ENCODE data around the gene PRR23B. TPM values are rescaled to one million over a fixed set of nuclear protein-coding genes. Genes with fewer than 3 reads are reported as not detected.

The PRR23B gene
- polyA plus RNA-seq, 1 of the 3 experiments (the other 2 are of a cell fraction), result not detected

DNA sequence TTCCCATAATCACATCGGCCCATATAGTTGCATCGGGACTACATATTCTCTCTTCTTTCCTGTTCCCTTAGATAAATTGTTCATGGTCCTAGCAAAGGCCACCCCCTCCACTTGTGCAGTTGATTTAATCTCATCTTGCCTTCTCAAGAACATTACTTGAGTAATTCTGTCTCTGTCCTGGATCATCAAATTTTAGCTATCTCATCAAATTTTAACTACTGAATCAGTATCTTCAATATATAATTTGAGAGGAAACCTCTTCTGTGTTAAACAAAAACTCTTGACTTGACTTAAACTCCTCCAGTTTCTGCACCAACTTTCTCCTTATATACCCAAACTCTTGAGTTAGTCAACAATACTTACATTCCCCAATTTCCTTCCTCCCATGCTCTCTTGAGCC lies 4.2 kb upstream of the PRR23B start:
- Histone ChIP-seq H3K27me3 (ENCODE audit: insufficient read depth) (no peaks in the 10 kb centered on the region), H3K36me3 (replicated peaks in 1 of 2; ENCODE audit: control insufficient read depth in 1 of 2, insufficient read depth in 2 of 2, low read length in 1 of 2) (no peaks in the 10 kb centered on the region), H3K4me2 (no peak overlapping the region), H3K9me3 (no peaks in the 10 kb centered on the region), H3K4me3 (ENCODE audit: low read depth in 2 of 2, low read length in 1 of 2) (no peak overlapping the region), H3K9ac (no peak overlapping the region), H3K9me2 (no peaks in the 10 kb centered on the region), H3K4me1 (ENCODE audit: control insufficient read depth in 1 of 2, insufficient read depth in 2 of 2, low read depth in 1 of 2, low read length in 1 of 2) (no peaks in the 10 kb centered on the region), H3F3A (replicated peaks; ENCODE audit: insufficient read depth) (no peaks in the 10 kb centered on the region), H4K20me1 (ENCODE audit: insufficient read depth) (no peaks in the 10 kb centered on the region), H3K79me2 (ENCODE audit: insufficient read depth) (no peaks in the 10 kb centered on the region), H2AFZ (ENCODE audit: low read depth) (no peak overlapping the region), H3K27ac (ENCODE audit: low read depth in 2 of 2, low read length in 1 of 2) (no peak overlapping the region)
- TF ChIP-seq RFX5 (IDR thresholded peaks at IDR 0.05; ENCODE audit: low read length), result no peak
- TF ChIP-seq, protein P1, sequence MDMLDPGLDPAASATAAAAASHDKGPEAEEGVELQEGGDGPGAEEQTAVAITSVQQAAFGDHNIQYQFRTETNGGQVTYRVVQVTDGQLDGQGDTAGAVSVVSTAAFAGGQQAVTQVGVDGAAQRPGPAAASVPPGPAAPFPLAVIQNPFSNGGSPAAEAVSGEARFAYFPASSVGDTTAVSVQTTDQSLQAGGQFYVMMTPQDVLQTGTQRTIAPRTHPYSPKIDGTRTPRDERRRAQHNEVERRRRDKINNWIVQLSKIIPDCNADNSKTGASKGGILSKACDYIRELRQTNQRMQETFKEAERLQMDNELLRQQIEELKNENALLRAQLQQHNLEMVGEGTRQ (IDR thresholded peaks at IDR 0.05; ENCODE audit: borderline replicate concordance, low read depth, low read length), result no peak
- no peak for TF ChIP-seq TEAD4 (IDR thresholded peaks at IDR 0.05; ENCODE audit: borderline replicate concordance, insufficient read depth)
- TF ChIP-seq CHD2 (IDR thresholded peaks at IDR 0.05; ENCODE audit: low read length, partially characterized antibody), result no peak
- no peak for TF ChIP-seq SMC3 (IDR thresholded peaks at IDR 0.05; ENCODE audit: low read depth, low read length)
- CTCF ChIA-PET, result no interaction called here
- no peak for DNase-seq
- POLR2A ChIA-PET, result no interaction called here
- 10% methylated on average over 2 of the region's 2 CpGs for WGBS (ENCODE audit: low lambda C conversion rate)

DNA sequence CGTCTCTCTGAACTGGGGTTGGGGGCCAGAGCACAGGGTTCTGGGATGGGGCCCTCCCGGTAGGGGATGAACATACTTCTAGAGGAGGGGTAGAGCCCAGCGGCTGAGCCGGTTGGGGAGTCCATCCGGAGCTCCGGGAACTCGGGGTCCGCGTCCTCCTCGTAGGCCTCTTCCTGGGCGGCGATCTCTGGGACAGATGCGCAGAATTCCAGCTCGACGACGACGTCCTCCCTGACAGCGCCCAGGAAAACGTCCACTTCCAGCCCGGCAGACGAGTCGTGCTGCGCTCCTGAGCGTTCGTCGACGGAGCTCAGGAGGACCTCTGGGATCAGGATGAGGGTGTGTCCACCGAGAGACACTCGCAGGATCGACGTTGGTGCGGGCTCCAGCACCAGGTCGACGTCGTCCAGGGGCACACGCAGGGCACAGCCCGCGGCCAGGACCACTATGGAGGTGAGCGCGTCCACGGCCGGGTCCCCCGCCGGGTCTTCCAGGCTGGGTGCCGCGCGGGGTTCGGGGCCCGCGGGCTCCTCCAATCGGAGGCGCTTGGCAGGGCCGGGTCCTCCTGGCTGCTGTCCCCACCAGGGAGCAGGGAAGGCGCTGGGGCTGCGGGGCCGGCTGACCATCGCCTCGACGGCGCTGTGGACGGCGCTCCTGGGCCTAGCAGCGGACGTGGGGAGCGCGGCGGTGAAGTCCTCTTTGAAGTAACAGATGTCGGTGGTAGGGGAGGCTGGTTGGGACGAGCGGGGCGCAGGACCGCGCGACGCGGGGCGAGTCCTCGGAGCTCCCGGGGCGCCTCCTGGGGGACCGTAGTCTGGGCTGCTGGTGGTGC lies 474 bp downstream of the PRR23B start:
- Histone ChIP-seq H3K27ac (ENCODE audit: low read depth in 2 of 2, low read length in 1 of 2) (no peak overlapping the region), H3K9ac (no peak overlapping the region), H3K4me2 (no peak overlapping the region), H3K27me3 (ENCODE audit: insufficient read depth) (no peaks in the 10 kb centered on the region), H4K20me1 (ENCODE audit: insufficient read depth) (no peaks in the 10 kb centered on the region), H3K9me2 (no peaks in the 10 kb centered on the region), H2AFZ (ENCODE audit: low read depth) (no peak overlapping the region), H3K36me3 (replicated peaks in 1 of 2; ENCODE audit: control insufficient read depth in 1 of 2, insufficient read depth in 2 of 2, low read length in 1 of 2) (no peaks in the 10 kb centered on the region), H3K9me3 (no peaks in the 10 kb centered on the region), H3K79me2 (ENCODE audit: insufficient read depth) (no peaks in the 10 kb centered on the region), H3K4me1 (ENCODE audit: control insufficient read depth in 1 of 2, insufficient read depth in 2 of 2, low read depth in 1 of 2, low read length in 1 of 2) (no peaks in the 10 kb centered on the region), H3F3A (replicated peaks; ENCODE audit: insufficient read depth) (no peaks in the 10 kb centered on the region), H3K4me3 (ENCODE audit: low read depth in 2 of 2, low read length in 1 of 2) (no peak overlapping the region)
- TF ChIP-seq EZH2phosphoT487 (IDR thresholded peaks at IDR 0.05; ENCODE audit: borderline replicate concordance, low read depth) (no peak), EP300 (IDR thresholded peaks at IDR 0.05; ENCODE audit: borderline replicate concordance in 1 of 2, low read depth in 1 of 2, low read length in 1 of 2) (no peak), FOSL2 (IDR thresholded peaks at IDR 0.05; ENCODE audit: borderline replicate concordance, low read depth) (no peak), SMC3 (IDR thresholded peaks at IDR 0.05; ENCODE audit: low read depth, low read length) (no peak), FOXM1 (IDR thresholded peaks at IDR 0.05; ENCODE audit: low read depth) (no peak), MXI1 (IDR thresholded peaks at IDR 0.05; ENCODE audit: low read depth, low read length) (no peak), NFIC (IDR thresholded peaks at IDR 0.05; ENCODE audit: borderline replicate concordance) (no peak), TEAD4 (IDR thresholded peaks at IDR 0.05; ENCODE audit: borderline replicate concordance, insufficient read depth) (no peak), YY1 (IDR thresholded peaks at IDR 0.05; ENCODE audit: low read depth) (no peak), TAF1 (IDR thresholded peaks at IDR 0.05; ENCODE audit: borderline replicate concordance, low read depth, low read length) (no peak), RAD21 (IDR thresholded peaks at IDR 0.05; ENCODE audit: low read length) (no peak), RXRA (IDR thresholded peaks at IDR 0.05; ENCODE audit: borderline replicate concordance, low read depth) (no peak), JUND (IDR thresholded peaks at IDR 0.05) (no peak)
- TF ChIP-seq, protein P2, sequence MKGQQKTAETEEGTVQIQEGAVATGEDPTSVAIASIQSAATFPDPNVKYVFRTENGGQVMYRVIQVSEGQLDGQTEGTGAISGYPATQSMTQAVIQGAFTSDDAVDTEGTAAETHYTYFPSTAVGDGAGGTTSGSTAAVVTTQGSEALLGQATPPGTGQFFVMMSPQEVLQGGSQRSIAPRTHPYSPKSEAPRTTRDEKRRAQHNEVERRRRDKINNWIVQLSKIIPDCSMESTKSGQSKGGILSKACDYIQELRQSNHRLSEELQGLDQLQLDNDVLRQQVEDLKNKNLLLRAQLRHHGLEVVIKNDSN (IDR thresholded peaks at IDR 0.05; ENCODE audit: borderline replicate concordance, low read depth), result no peak
- TF ChIP-seq, protein P3, sequence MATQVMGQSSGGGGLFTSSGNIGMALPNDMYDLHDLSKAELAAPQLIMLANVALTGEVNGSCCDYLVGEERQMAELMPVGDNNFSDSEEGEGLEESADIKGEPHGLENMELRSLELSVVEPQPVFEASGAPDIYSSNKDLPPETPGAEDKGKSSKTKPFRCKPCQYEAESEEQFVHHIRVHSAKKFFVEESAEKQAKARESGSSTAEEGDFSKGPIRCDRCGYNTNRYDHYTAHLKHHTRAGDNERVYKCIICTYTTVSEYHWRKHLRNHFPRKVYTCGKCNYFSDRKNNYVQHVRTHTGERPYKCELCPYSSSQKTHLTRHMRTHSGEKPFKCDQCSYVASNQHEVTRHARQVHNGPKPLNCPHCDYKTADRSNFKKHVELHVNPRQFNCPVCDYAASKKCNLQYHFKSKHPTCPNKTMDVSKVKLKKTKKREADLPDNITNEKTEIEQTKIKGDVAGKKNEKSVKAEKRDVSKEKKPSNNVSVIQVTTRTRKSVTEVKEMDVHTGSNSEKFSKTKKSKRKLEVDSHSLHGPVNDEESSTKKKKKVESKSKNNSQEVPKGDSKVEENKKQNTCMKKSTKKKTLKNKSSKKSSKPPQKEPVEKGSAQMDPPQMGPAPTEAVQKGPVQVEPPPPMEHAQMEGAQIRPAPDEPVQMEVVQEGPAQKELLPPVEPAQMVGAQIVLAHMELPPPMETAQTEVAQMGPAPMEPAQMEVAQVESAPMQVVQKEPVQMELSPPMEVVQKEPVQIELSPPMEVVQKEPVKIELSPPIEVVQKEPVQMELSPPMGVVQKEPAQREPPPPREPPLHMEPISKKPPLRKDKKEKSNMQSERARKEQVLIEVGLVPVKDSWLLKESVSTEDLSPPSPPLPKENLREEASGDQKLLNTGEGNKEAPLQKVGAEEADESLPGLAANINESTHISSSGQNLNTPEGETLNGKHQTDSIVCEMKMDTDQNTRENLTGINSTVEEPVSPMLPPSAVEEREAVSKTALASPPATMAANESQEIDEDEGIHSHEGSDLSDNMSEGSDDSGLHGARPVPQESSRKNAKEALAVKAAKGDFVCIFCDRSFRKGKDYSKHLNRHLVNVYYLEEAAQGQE (IDR thresholded peaks at IDR 0.05; ENCODE audit: low read depth, low read length), result no peak
- whole genome bisulfite sequencing (ENCODE audit: low lambda C conversion rate), result 78% methylated on average over 47 of the region's 81 CpGs
- peak; percentile 24 for DNase-seq
- ChIA-PET CTCF (interaction anchor here (0.5 kb wide), 1 partner anchor 92 kb away, joined by 3 read pairs; no protein-coding TSS in a partner anchor), POLR2A (no interaction called here)
